K562 (cell line): Measurements from ENCODE around the gene TRMT2A. TPM values are rescaled to one million over a fixed set of nuclear protein-coding genes. Genes with fewer than 3 reads are reported as not detected.

ENCODE experiments used
- BACH1 ChIP-seq: fragments of 200-800 bp; sonication (Bioruptor generic); IDR thresholded peaks from 2 replicates; pipeline ENCODE4 v1.6.1; 2016; ENCODE audit warnings: missing genetic modification characterization, missing compliant biosample characterization
- CREM ChIP-seq: IDR thresholded peaks from 2 replicates; pipeline ENCODE4 v1.6.1; 2014; ENCODE audit warnings: antibody characterized with exemption, low read depth
- EHMT2 ChIP-seq: fragments of 450-650 bp; IDR thresholded peaks from 2 replicates; pipeline ENCODE4 v1.6.1; 2018; ENCODE audit warnings: antibody characterized with exemption
- GTF2E2 ChIP-seq: fragments of 200-800 bp; sonication (Bioruptor generic); IDR thresholded peaks from 2 replicates; pipeline ENCODE4 v1.6.1; 2016; ENCODE audit warnings: missing genetic modification characterization, missing compliant biosample characterization
- HDAC6 ChIP-seq: IDR thresholded peaks from 2 replicates; pipeline ENCODE4 v1.6.1; 2012; ENCODE audit warnings: low read depth, mild to moderate bottlenecking, control low read depth, inconsistent platforms, low read length, moderate library complexity
- KLF6 ChIP-seq: fragments of 250-450 bp; sonication (Bioruptor Pico); IDR thresholded peaks from 2 replicates; pipeline ENCODE4 v1.4.0; 2020; ENCODE audit warnings: mild to moderate bottlenecking, moderate library complexity, borderline replicate concordance
- MEF2D ChIP-seq: conservative IDR thresholded peaks from 2 replicates; pipeline ENCODE4 v1.6.1; 2016; ENCODE audit warnings: low read depth, missing genetic modification characterization, missing compliant biosample characterization
- PTTG1 ChIP-seq: fragments of 450-650 bp; IDR thresholded peaks from 2 replicates; pipeline ENCODE4 v1.6.1; 2016; ENCODE audit warnings: low read depth, mild to moderate bottlenecking, missing genetic modification characterization, missing compliant biosample characterization
- RBFOX2 ChIP-seq: fragments of 200-400 bp; formaldehyde crosslinking; IDR thresholded peaks from 2 replicates; pipeline ENCODE4 v1.6.1; 2017; ENCODE audit warnings: low read depth, mild to moderate bottlenecking, low read length, moderate library complexity
- ZBTB43 ChIP-seq: sonication (generic); formaldehyde crosslinking; IDR thresholded peaks from 2 replicates; pipeline ENCODE4 v1.8.0; 2023; ENCODE audit warnings: mild to moderate bottlenecking, missing genetic modification reagents
- ZNF134 ChIP-seq: fragments of 250-450 bp; sonication (Bioruptor Pico); conservative IDR thresholded peaks from 2 replicates; pipeline ENCODE4 v1.4.0; 2020
- ZNF324 ChIP-seq: fragments of 250-450 bp; sonication (Bioruptor Pico); IDR thresholded peaks from 2 replicates; pipeline ENCODE4 v1.4.0; 2020; ENCODE audit warnings: mild to moderate bottlenecking
- ZNF407 ChIP-seq: fragments of 450-650 bp; IDR thresholded peaks from 2 replicates; pipeline ENCODE4 v1.6.1; 2016; ENCODE audit warnings: low read depth
- ZNF518B ChIP-seq: fragments of 250-450 bp; sonication (Bioruptor Pico); IDR thresholded peaks from 2 replicates; pipeline ENCODE4 v1.5.0; 2021; ENCODE audit warnings: mild to moderate bottlenecking, moderate library complexity
- ZNF589 ChIP-seq: fragments of 200-800 bp; sonication (Bioruptor generic); IDR thresholded peaks from 2 replicates; pipeline ENCODE4 v1.6.1; 2016; ENCODE audit warnings: low read depth, missing genetic modification characterization, missing compliant biosample characterization
- polyA plus RNA-seq, 8 experiments: library from polyadenylated mRNA; depleted of rRNA in 4 of 8; stranded (reverse) in 5 of 8; unstranded in 3 of 8; fragments of >200 nt; fragmentation: Nextera tagmentation in 2 of 8; fragmentation: Illumina TruSeq in 1 of 8; extraction: Ambion mirVana in 2 of 8; extraction: Trizol in 1 of 8; gene quantifications; 2 replicates each; pipeline versions ENCODE4 v1.2.1 to v1.2.3, GENCODE V29; 2011 to 2014; ENCODE audit warnings: inconsistent platforms in 1 of 8, missing spikeins in 1 of 8
- total RNA-seq, 7 experiments: library from RNA; depleted of rRNA in 6 of 7; stranded (reverse); fragments of >200 nt in 6 of 7; fragmentation: Illumina TruSeq in 2 of 7; extraction: Trizol in 2 of 7; gene quantifications; 2 replicates each; pipeline versions ENCODE4 v1.2.1 to v1.2.3, GENCODE V29; 2011 to 2021; ENCODE audit warnings: low replicate concordance in 1 of 7

The TRMT2A gene
- total and polyA plus RNA-seq, 9 of the 15 experiments (the other 6 are each of a cell fraction or from before 2014, with no cell fraction given), result 1.6 to 265 (median 140) TPM

GRCh38 chr22:20080776-20081654 is 36.0 kb downstream of the TRMT2A start (continued):
- no peak for TF ChIP-seq ZNF518B (CRISPR knock-in tag)
- no peak for TF ChIP-seq ZNF589 (CRISPR knock-in tag)
- TF ChIP-seq PTTG1 (tag), result no peak
- no peak for TF ChIP-seq GTF2E2 (tag)
- TF ChIP-seq ZNF324 (CRISPR knock-in tag), result peak; percentile 55
- TF ChIP-seq MEF2D, result no peak; the same call in 1 of the 2 replicates
- TF ChIP-seq ZNF134 (CRISPR knock-in tag), result peak; percentile 26; the same call in 1 of the 2 replicates
- no peak for TF ChIP-seq ZBTB43 (CRISPR knock-in tag)
- TF ChIP-seq EHMT2, result no peak
- no peak for TF ChIP-seq RBFOX2
- no peak for TF ChIP-seq ZNF407
- TF ChIP-seq KLF6 (CRISPR knock-in tag), result 0 out of 2 replicates have a peak, but pooled peaks have one; percentile 9
- TF ChIP-seq CREM, result no peak
- peak; percentile 89; the same call in 1 of the 2 replicates for TF ChIP-seq HDAC6
- TF ChIP-seq BACH1, result no peak
